GM12873 (cell line): ENCODE data around the gene GINS2.

Experiments used
- TF ChIP-seq, protein P1 (sequence below): IDR thresholded peaks from 2 replicates; pipeline ENCODE4 v1.5.1; 2012; ENCODE audit warnings: low read depth, mild to moderate bottlenecking, moderate library complexity, low read length, control low read depth; ENCODE audit not compliant: insufficient read depth; ENCODE audit errors: missing control alignments

GINS2 gene

GRCh38 chr16:85707528-85708095, 18.9 kb upstream of the GINS2 start:
- TF ChIP-seq, protein P1, sequence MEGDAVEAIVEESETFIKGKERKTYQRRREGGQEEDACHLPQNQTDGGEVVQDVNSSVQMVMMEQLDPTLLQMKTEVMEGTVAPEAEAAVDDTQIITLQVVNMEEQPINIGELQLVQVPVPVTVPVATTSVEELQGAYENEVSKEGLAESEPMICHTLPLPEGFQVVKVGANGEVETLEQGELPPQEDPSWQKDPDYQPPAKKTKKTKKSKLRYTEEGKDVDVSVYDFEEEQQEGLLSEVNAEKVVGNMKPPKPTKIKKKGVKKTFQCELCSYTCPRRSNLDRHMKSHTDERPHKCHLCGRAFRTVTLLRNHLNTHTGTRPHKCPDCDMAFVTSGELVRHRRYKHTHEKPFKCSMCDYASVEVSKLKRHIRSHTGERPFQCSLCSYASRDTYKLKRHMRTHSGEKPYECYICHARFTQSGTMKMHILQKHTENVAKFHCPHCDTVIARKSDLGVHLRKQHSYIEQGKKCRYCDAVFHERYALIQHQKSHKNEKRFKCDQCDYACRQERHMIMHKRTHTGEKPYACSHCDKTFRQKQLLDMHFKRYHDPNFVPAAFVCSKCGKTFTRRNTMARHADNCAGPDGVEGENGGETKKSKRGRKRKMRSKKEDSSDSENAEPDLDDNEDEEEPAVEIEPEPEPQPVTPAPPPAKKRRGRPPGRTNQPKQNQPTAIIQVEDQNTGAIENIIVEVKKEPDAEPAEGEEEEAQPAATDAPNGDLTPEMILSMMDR, result no peak

DNA sequence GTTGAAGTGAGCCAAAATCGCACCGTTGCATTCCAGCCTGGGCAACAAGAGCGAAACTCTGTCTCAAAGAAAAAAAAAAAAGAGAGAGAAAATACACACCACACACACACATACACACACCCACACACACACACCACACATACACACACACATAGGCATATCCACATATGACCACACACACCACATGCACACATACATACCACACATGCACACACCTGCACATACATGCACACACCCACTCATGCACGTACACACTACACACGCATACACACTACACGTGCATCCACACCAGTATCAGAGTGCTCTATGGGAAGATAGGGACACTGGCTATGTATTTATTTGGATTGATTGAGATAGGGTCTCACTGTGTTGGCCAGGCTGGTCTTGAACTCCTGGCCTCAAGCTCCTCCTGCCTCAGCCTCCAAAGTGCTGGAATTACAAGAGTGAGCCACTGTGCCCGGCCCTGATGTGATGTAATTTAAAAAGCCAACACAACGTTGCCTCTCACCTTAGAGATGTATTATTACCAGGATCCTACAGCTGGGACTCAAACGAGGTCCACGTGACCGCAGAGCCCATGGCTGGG, 17.8 kb upstream of the GINS2 start:
- TF ChIP-seq, protein P1, result no peak

- TF ChIP-seq, protein P1, result no peak
These were observed 16.4 kb upstream of the GINS2 start for GRCh38 chr16:85704900-85705846.

DNA sequence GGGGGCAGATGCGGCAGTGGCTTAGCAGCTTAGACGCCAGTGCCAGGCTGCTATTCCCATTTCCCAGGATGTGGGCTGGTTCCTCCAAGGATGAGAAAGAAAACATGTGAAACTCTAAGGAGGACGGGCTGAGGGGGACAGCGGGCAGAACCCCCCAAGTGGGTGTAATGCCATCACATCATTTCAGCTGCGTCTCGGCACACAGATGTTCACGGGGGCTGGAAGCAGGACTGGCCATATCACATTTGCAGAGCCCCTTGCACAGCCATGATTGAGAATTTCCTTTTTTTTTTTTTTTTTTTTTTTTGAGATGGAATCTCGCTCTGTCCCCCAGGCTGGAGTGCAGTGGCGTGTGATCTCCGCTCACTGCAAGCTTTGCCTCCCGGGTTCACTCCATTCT, 15.3 kb upstream of the GINS2 start:
- TF ChIP-seq, protein P1, result no peak

GRCh38 chr16:85699628-85700027, 10.9 kb upstream of the GINS2 start:
- TF ChIP-seq, protein P1, result no peak

DNA sequence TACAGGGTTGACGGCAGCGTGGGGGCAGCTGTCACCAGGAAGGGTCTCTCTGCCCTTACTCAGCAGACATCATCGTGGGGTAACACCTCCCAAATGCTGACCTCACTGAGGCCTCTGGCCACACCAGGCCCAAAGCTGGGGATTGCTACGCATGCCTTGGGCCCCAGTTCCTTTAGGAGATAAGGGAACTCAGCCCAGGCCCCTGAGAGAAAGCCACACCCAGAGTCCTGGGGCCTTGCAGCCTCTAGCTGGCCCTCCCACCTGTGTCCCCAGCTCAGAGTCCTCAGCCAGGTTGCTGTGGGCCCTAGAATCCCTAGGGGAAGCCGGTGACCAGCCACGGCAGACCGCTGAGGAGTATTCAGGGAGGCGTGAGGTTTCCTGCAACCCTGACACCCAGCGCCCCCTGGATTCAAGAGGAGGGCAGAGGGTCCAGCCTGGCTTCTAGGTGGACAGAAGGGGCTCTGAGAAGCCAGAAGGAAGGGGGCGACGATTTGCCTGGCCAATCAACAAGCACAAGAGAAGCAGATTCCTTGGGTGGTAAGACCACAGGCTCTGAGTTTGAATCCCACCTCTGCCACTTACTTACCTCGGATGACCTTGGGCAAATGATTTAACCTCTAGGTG, 10.3 kb upstream of the GINS2 start:
- TF ChIP-seq, protein P1, result no peak

DNA sequence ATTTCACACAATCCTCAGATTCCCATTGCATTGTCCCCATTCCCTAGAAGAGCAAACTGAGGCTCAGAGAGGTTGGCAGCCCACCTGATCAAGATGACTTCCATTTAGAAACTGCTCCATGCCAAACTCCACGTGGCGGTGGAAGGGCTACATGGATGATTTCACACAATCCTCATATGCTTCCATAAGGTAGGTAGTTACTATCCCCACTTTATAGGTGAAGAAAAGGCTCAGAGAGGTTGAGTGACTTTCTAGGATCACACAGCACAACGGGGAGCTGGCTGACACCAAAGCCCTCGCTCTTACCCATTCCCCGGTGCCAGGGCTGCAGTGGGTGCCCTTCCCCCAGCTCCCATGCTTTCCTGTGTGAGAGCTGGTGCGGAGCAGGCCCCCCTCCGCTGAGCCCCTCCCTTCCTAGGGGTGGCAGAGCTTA, 9.7 kb upstream of the GINS2 start:
- TF ChIP-seq, protein P1, result no peak
